GM23338 (cell line): ENCODE results near the gene LNX1. TPM values are rescaled to one million over a fixed set of nuclear protein-coding genes. Genes with fewer than 3 reads are reported as not detected.

ENCODE experiments used
- ATAC-seq: fragments of 200-7000 bp; cut with Tn5 transposase; 3 replicates; pipeline ENCODE4 v1.9.1; 2020
- DNase-seq: peaks from one replicate; pipeline ENCODE4 v3.0.0-alpha.2; 2015; ENCODE audit warnings: low spot score
- H2AFZ ChIP-seq: fragments of 200-600 bp; sonication (generic); 2 replicates; pipeline ENCODE4 v1.8.0; 2016; ENCODE audit warnings: antibody characterized with exemption, mild to moderate bottlenecking, moderate library complexity
- H3F3A ChIP-seq: fragments of 200-600 bp; sonication (generic); replicated peaks from 2 replicates; pipeline ENCODE4 v1.8.0; 2017; ENCODE audit warnings: antibody characterized with exemption, mixed run types, low read depth
- H3K27ac ChIP-seq: fragments of 200-600 bp; sonication (generic); 2 replicates; pipeline ENCODE4 v1.6.1; 2016; ENCODE audit warnings: low read depth
- H3K27me3 ChIP-seq: fragments of 200-600 bp; sonication (generic); 2 replicates; pipeline ENCODE4 v1.8.0; 2016; ENCODE audit warnings: mild to moderate bottlenecking, mixed run types, moderate library complexity; ENCODE audit not compliant: insufficient read depth
- H3K36me3 ChIP-seq: fragments of 200-600 bp; sonication (generic); 2 replicates; pipeline ENCODE4 v1.8.0; 2016; ENCODE audit warnings: mild to moderate bottlenecking; ENCODE audit not compliant: insufficient read depth
- H3K4me1 ChIP-seq: fragments of 200-600 bp; sonication (generic); 2 replicates; pipeline ENCODE4 v1.8.0; 2016; ENCODE audit warnings: mild to moderate bottlenecking, moderate library complexity; ENCODE audit not compliant: insufficient read depth
- H3K4me2 ChIP-seq: fragments of 200-600 bp; sonication (generic); 2 replicates; pipeline ENCODE4 v1.7.1; 2017; ENCODE audit warnings: mixed run types
- H3K4me3 ChIP-seq: fragments of 200-600 bp; sonication (generic); 2 replicates; pipeline ENCODE4 v1.6.1; 2016; ENCODE audit warnings: mixed run types
- H3K79me2 ChIP-seq: fragments of 200-600 bp; sonication (generic); replicated peaks from 2 replicates; pipeline ENCODE4 v1.8.0; 2017; ENCODE audit warnings: mild to moderate bottlenecking; ENCODE audit not compliant: insufficient read depth
- H3K9me2 ChIP-seq: fragments of 200-600 bp; sonication (generic); 2 replicates; pipeline ENCODE4 v1.8.0; 2017; ENCODE audit not compliant: insufficient read depth
- H4K20me1 ChIP-seq: fragments of 200-600 bp; sonication (generic); replicated peaks from 2 replicates; pipeline ENCODE4 v1.8.0; 2017; ENCODE audit warnings: mild to moderate bottlenecking; ENCODE audit not compliant: insufficient read depth
- H3K27ac Mint-ChIP-seq: 2 replicates; pipeline ENCODE4 v1.8.0; 2020; ENCODE audit warnings: inconsistent platforms, mild to moderate bottlenecking, moderate library complexity, mixed read lengths
- H3K27me3 Mint-ChIP-seq: 3 replicates; pipeline ENCODE4 v1.8.0; 2022; ENCODE audit warnings: low read depth, mild to moderate bottlenecking, moderate library complexity, mixed read lengths, inconsistent platforms; ENCODE audit not compliant: insufficient read depth, poor library complexity
- H3K36me3 Mint-ChIP-seq: 3 replicates; pipeline ENCODE4 v1.8.0; 2021; ENCODE audit warnings: low read depth, mild to moderate bottlenecking, inconsistent platforms, moderate library complexity, mixed read lengths
- H3K4me1 Mint-ChIP-seq: 3 replicates; pipeline ENCODE4 v1.8.0; 2020; ENCODE audit warnings: mild to moderate bottlenecking, inconsistent platforms, mixed read lengths
- H3K4me3 Mint-ChIP-seq: 3 replicates; pipeline ENCODE4 v1.8.0; 2021; ENCODE audit warnings: moderate library complexity, mild to moderate bottlenecking, inconsistent platforms, mixed read lengths
- H3K9me3 Mint-ChIP-seq: 3 replicates; pipeline ENCODE4 v1.8.0; 2020; ENCODE audit warnings: moderate library complexity, mild to moderate bottlenecking, inconsistent platforms, mixed read lengths
- CREB1 ChIP-seq: fragments of 250-450 bp; sonication (Bioruptor Pico); IDR thresholded peaks from 2 replicates; pipeline ENCODE4 v1.5.0; 2020; ENCODE audit warnings: low read depth, mild to moderate bottlenecking, moderate library complexity
- ETS1 ChIP-seq: IDR thresholded peaks from 2 replicates; pipeline ENCODE4 v1.6.1; 2016; ENCODE audit warnings: antibody characterized with exemption
- POLR2AphosphoS5 ChIP-seq: IDR thresholded peaks from 2 replicates; pipeline ENCODE4 v1.6.1; 2016; ENCODE audit warnings: antibody characterized with exemption, low read depth
- REST ChIP-seq: IDR thresholded peaks from one replicate; pipeline ENCODE4 v1.6.1; 2018; ENCODE audit warnings: antibody characterized with exemption; ENCODE audit not compliant: unreplicated experiment
- STAT1 ChIP-seq: IDR thresholded peaks from one replicate; pipeline ENCODE4 v1.6.1; 2016; ENCODE audit warnings: antibody characterized with exemption; ENCODE audit not compliant: unreplicated experiment
- ZNF331 ChIP-seq: fragments of 250-450 bp; sonication (Bioruptor Pico); IDR thresholded peaks from 2 replicates; pipeline ENCODE4 v1.5.0; 2020; ENCODE audit warnings: low read depth, mild to moderate bottlenecking, moderate library complexity
- ZNF462 ChIP-seq: fragments of 250-450 bp; sonication (Bioruptor Pico); IDR thresholded peaks from 2 replicates; pipeline ENCODE4 v1.5.0; 2020; ENCODE audit warnings: mild to moderate bottlenecking, moderate library complexity
- polyA plus RNA-seq: library from polyadenylated mRNA; unstranded; fragments of >200 nt; fragmentation: Nextera tagmentation; extraction: Ambion mirVana; gene quantifications from 2 replicates; pipeline ENCODE4 v1.2.1, GENCODE V29; 2016
- total RNA-seq: library from RNA; depleted of rRNA; stranded (reverse); fragments of >200 nt; shearing (Covaris generic); gene quantifications from 2 replicates; pipeline ENCODE4 v1.2.3, GENCODE V29; 2014

The LNX1 gene
- total and polyA plus RNA-seq, 2 experiments from 2014 or later: 5.4 to 6.4 TPM

GRCh38 chr4:53551281-53551864 lies 39.9 kb downstream of the LNX1 start:
- Mint-ChIP-seq H3K4me1 (peaks cover 10% of the 10 kb centered on the region), H3K27me3 (peaks cover 7% of the 10 kb centered on the region)
- H3K27me3 ChIP-seq: no peaks in the 10 kb centered on the region

More at GRCh38 chr4:53551281-53551864, 39.9 kb downstream of the LNX1 start:
- ATAC-seq (no peak), DNase-seq (no peak)
- TF ChIP-seq STAT1 (no peak), ETS1 (no peak), REST (no peak), POLR2AphosphoS5 (no peak), ZNF331 (no peak), ZNF462 (CRISPR knock-in tag) (no peak), CREB1 (CRISPR knock-in tag) (no peak)
- H3F3A ChIP-seq: no peaks in the 10 kb centered on the region
- no peaks in the 10 kb centered on the region for H3K9me3 Mint-ChIP-seq
- H3K27ac Mint-ChIP-seq: no peak overlapping the region
- no peak overlapping the region for H2AFZ ChIP-seq
- H3K36me3 ChIP-seq: no peaks in the 10 kb centered on the region
- H3K4me3 ChIP-seq: no peak overlapping the region
- H3K9me2 ChIP-seq: no peaks in the 10 kb centered on the region; the same call in 1 of the 2 replicates
- H4K20me1 ChIP-seq: no peaks in the 10 kb centered on the region; the same call in 1 of the 2 replicates
- no peaks in the 10 kb centered on the region for H3K79me2 ChIP-seq
- no peak overlapping the region for H3K4me2 ChIP-seq
- no peaks in the 10 kb centered on the region for H3K36me3 Mint-ChIP-seq
- H3K27ac ChIP-seq: no peak overlapping the region
- no peak overlapping the region for H3K4me3 Mint-ChIP-seq
- no peaks in the 10 kb centered on the region for H3K4me1 ChIP-seq
